SH-SY5Y (cell line): Measurements from ENCODE around the gene NEK7.

Source experiments
- GATA2 ChIP-seq: IDR thresholded peaks from 2 replicates; pipeline ENCODE4 v1.6.1; 2011; ENCODE audit warnings: mild to moderate bottlenecking, low read depth, low read length
- GATA3 ChIP-seq: IDR thresholded peaks from 2 replicates; pipeline ENCODE4 v1.6.1; 2011; ENCODE audit warnings: low read depth, mild to moderate bottlenecking, low read length, moderate library complexity

- TF ChIP-seq GATA2, result no peak
- TF ChIP-seq GATA3, result no peak
Measured at GRCh38 chr1:198211696-198212095, 54.9 kb downstream of the NEK7 start.
